ENCODE data around the gene TTLL1.
A peak's percentile ranks its signal among the peaks of the same experiment; 100 is the strongest.

Gene TTLL1

DNA sequence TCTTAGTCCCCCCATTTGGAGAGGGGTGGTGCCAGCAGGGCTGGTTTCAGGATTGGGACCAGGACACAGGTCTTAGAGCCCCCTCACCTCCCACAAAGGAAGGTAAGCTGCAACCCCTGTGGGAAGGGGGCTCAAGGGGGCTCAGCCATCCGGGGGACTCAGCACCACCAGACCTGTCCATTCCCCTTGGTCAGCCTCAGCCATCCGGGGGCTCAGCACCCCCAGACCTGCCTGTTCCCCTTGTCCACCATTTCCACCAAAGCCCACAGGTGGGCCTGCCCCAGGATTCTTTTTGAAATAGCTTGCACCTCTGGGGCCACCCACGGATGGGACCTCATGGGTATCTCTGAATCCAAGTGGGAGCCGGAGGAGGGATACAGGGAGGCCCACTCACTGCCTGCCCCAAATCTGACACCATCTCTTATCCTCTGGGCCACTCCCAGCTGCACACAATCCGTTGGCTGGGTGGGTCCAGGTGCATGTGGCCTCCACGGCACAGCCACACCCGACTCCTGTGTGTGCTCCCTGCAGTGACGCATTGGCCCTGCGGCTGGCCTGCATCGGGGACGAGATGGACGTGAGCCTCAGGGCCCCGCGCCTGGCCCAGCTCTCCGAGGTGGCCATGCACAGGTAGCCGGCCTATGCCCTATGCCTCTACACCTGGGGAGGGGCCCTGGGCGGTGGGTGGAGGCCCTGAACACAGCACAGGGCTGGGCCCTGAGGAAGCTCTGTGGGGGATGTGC lies 38.1 kb upstream of the TTLL1 start:
- Histone ChIP-seq H3K36me3 (ENCODE audit: control insufficient read depth, insufficient read depth, low read length) (peaks cover 13% of the 10 kb centered on the region; the same call in 1 of the 2 replicates), H3K4me3 (ENCODE audit: low read depth, low read length) (no peak overlapping the region), H3K27me3 (ENCODE audit: control insufficient read depth, insufficient read depth, low read length) (no peaks in the 10 kb centered on the region), H3K4me1 (ENCODE audit: control insufficient read depth, insufficient read depth, low read length) (peaks cover 9% of the 10 kb centered on the region; the same call in 1 of the 2 replicates), H3K9me3 (ENCODE audit: control insufficient read depth, insufficient read depth, low read length) (no peaks in the 10 kb centered on the region), H3K27ac (ENCODE audit: low read depth, low read length) (no peak overlapping the region), H3K9ac (ENCODE audit: low read depth, low read length) (no peak overlapping the region)

- H3K27ac ChIP-seq (ENCODE audit: low read depth, low read length), result no peak overlapping the region
- H3K27me3 ChIP-seq (ENCODE audit: control insufficient read depth, insufficient read depth, low read length), result no peaks in the 10 kb centered on the region
- H3K9ac ChIP-seq (ENCODE audit: low read depth, low read length), result no peak overlapping the region
- H3K4me3 ChIP-seq (ENCODE audit: low read depth, low read length), result no peak overlapping the region
- peaks cover 9% of the 10 kb centered on the region; the same call in 1 of the 2 replicates for H3K4me1 ChIP-seq (ENCODE audit: control insufficient read depth, insufficient read depth, low read length)
- H3K9me3 ChIP-seq (ENCODE audit: control insufficient read depth, insufficient read depth, low read length), result no peaks in the 10 kb centered on the region
- peaks cover 7% of the 10 kb centered on the region; the same call in 1 of the 2 replicates for H3K36me3 ChIP-seq (ENCODE audit: control insufficient read depth, insufficient read depth, low read length)
Measured at GRCh38 chr22:43126501-43127165, 37.4 kb upstream of the TTLL1 start.

DNA sequence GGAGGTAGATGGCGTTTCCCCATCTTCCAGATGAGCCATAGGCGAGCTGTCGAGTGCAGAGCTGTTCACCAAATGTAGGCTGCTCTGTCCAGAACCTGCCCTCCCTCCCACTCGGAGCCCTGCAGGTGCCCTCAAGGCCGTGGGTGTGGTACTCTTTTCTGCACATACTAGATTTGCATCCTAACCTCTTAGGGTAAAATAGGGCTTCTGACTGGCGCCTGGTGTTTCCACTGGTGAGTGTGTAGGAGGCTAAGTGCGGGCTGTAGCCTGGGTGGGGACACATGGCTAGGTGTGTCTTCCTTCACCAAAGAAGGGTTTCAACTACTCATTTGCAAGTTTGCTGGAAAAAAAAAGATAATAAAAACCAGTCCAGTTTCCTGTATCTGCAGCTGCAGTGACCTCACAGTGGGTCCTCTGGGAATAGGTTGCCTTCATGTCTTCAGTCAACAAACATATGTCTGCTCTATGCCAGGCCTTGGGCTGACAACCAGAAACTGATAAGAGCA lies 29.8 kb upstream of the TTLL1 start:
- no peaks in the 10 kb centered on the region for H3K27me3 ChIP-seq (ENCODE audit: control insufficient read depth, insufficient read depth, low read length)
- no peak overlapping the region for H3K9ac ChIP-seq (ENCODE audit: low read depth, low read length)
- no peaks in the 10 kb centered on the region for H3K36me3 ChIP-seq (ENCODE audit: control insufficient read depth, insufficient read depth, low read length)
- no peaks in the 10 kb centered on the region for H3K9me3 ChIP-seq (ENCODE audit: control insufficient read depth, insufficient read depth, low read length)
- H3K4me1 ChIP-seq (ENCODE audit: control insufficient read depth, insufficient read depth, low read length), result no peaks in the 10 kb centered on the region; the same call in 1 of the 2 replicates
- no peak overlapping the region for H3K27ac ChIP-seq (ENCODE audit: low read depth, low read length)
- H3K4me3 ChIP-seq (ENCODE audit: low read depth, low read length), result no peak overlapping the region

- Histone ChIP-seq H3K27ac (ENCODE audit: low read depth, low read length) (no peak overlapping the region), H3K36me3 (ENCODE audit: control insufficient read depth, insufficient read depth, low read length) (no peaks in the 10 kb centered on the region), H3K4me3 (ENCODE audit: low read depth, low read length) (no peak overlapping the region), H3K4me1 (ENCODE audit: control insufficient read depth, insufficient read depth, low read length) (no peaks in the 10 kb centered on the region; the same call in 1 of the 2 replicates), H3K9me3 (ENCODE audit: control insufficient read depth, insufficient read depth, low read length) (no peaks in the 10 kb centered on the region), H3K27me3 (ENCODE audit: control insufficient read depth, insufficient read depth, low read length) (0 out of 2 replicates have a peak, but pooled peaks cover 3% of the 10 kb centered on the region), H3K9ac (ENCODE audit: low read depth, low read length) (no peak overlapping the region)
Measured at GRCh38 chr22:43118024-43118849, 29.0 kb upstream of the TTLL1 start.

DNA sequence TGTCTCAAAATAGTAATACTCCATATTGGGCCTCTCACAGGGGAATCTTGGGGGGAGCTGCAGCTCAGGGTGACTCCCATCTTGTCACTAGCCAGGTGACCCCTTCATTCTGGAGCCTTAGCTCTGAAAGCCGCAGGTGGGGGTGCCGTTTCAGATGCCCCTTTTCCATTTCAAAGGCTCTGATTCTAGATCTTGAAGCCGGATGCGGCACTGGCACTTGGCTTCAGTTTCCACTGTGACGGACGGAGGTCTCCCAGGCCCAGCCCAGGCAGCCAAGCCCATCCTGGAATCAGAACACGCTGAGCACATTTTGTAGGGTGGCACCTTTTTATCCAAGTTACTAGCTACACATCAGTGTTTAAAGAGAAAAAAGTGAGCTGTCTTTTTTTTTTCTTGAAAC lies 27.7 kb upstream of the TTLL1 start:
- Histone ChIP-seq H3K9me3 (ENCODE audit: control insufficient read depth, insufficient read depth, low read length) (no peaks in the 10 kb centered on the region), H3K27ac (ENCODE audit: low read depth, low read length) (no peak overlapping the region), H3K27me3 (ENCODE audit: control insufficient read depth, insufficient read depth, low read length) (peaks cover 14% of the 10 kb centered on the region), H3K36me3 (ENCODE audit: control insufficient read depth, insufficient read depth, low read length) (no peaks in the 10 kb centered on the region), H3K4me3 (ENCODE audit: low read depth, low read length) (no peak overlapping the region), H3K9ac (ENCODE audit: low read depth, low read length) (no peak overlapping the region), H3K4me1 (ENCODE audit: control insufficient read depth, insufficient read depth, low read length) (no peaks in the 10 kb centered on the region; the same call in 1 of the 2 replicates)

DNA sequence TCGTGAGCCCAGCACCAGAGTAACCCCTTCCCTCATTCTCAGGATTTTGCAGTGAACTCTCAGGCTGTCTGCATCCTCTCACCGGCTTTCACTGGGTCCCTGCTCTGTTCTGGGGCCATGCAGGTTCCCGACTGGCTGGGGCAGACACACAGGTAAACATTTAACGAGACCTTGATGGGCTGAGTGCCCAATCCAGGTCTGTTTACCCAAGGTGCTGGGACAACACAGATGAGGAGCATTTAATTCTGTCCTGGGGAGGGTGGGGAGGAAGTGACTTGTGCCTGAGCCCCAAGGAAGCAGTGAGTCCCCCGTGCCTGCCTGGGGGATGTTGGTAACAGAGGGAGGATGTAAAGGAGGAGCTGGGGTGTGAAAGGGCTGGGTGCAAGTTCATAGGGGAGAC lies 25.8 kb upstream of the TTLL1 start:
- Histone ChIP-seq H3K9ac (ENCODE audit: low read depth, low read length) (no peak overlapping the region), H3K4me3 (ENCODE audit: low read depth, low read length) (no peak overlapping the region), H3K27ac (ENCODE audit: low read depth, low read length) (no peak overlapping the region), H3K9me3 (ENCODE audit: control insufficient read depth, insufficient read depth, low read length) (no peaks in the 10 kb centered on the region), H3K36me3 (ENCODE audit: control insufficient read depth, insufficient read depth, low read length) (no peaks in the 10 kb centered on the region), H3K4me1 (ENCODE audit: control insufficient read depth, insufficient read depth, low read length) (peaks cover 8% of the 10 kb centered on the region), H3K27me3 (ENCODE audit: control insufficient read depth, insufficient read depth, low read length) (peaks cover 31% of the 10 kb centered on the region)

- H3K4me1 ChIP-seq (ENCODE audit: control insufficient read depth, insufficient read depth, low read length), result peaks cover 8% of the 10 kb centered on the region
- H3K36me3 ChIP-seq (ENCODE audit: control insufficient read depth, insufficient read depth, low read length), result no peaks in the 10 kb centered on the region
- peaks cover 41% of the 10 kb centered on the region for H3K27me3 ChIP-seq (ENCODE audit: control insufficient read depth, insufficient read depth, low read length)
- H3K9me3 ChIP-seq (ENCODE audit: control insufficient read depth, insufficient read depth, low read length), result no peaks in the 10 kb centered on the region
- H3K4me3 ChIP-seq (ENCODE audit: low read depth, low read length), result no peak overlapping the region
- H3K9ac ChIP-seq (ENCODE audit: low read depth, low read length), result no peak overlapping the region
- no peak overlapping the region for H3K27ac ChIP-seq (ENCODE audit: low read depth, low read length)
Measured at GRCh38 chr22:43113526-43114251, 24.5 kb upstream of the TTLL1 start.

- no peak overlapping the region for H3K27ac ChIP-seq (ENCODE audit: low read depth, low read length)
- H3K36me3 ChIP-seq (ENCODE audit: control insufficient read depth, insufficient read depth, low read length), result no peaks in the 10 kb centered on the region
- H3K9me3 ChIP-seq (ENCODE audit: control insufficient read depth, insufficient read depth, low read length), result no peaks in the 10 kb centered on the region
- peak overlapping the region; percentile 69 for H3K4me3 ChIP-seq (ENCODE audit: low read depth, low read length)
- peak overlapping the region; percentile 42; the same call in 1 of the 2 replicates for H3K9ac ChIP-seq (ENCODE audit: low read depth, low read length)
- peaks cover 8% of the 10 kb centered on the region for H3K4me1 ChIP-seq (ENCODE audit: control insufficient read depth, insufficient read depth, low read length)
- peaks cover 41% of the 10 kb centered on the region for H3K27me3 ChIP-seq (ENCODE audit: control insufficient read depth, insufficient read depth, low read length)
Measured at GRCh38 chr22:43110927-43111623, 21.9 kb upstream of the TTLL1 start.

DNA sequence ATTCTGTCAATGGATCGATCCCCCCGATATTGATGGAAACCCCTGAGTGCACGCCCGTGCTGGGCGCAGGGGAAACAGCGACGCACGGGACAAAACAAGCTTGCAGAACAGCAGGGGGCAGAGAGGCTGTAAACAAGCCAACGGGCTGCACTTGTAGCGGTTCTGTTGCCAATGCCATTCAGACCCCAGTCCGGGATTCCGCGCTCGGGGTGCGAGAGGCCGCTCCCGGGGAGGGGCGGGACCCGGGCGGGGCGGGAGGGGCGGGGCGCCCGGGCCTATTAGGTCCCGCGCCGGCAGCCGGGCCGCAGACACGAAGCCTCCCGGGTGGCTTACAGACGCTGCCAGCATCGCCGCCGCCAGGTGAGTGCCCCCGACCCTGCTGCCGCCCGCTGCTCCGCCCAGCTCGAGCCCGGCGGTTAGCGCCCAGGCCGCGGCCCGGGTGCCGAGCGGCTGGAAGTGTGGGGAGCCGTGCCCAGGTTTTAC lies 21.3 kb upstream of the TTLL1 start, which contains the start of gene BIK:
BIK (plus strand) TSS at position 307 of the 483 bp plus-strand sequence. CDS start 13,273 bp downstream, outside the sequence.
- H3K27me3 ChIP-seq (ENCODE audit: control insufficient read depth, insufficient read depth, low read length), result peaks cover 41% of the 10 kb centered on the region
- peak within 1 kb of the TSS; percentile 42; the same call in 1 of the 2 replicates for H3K9ac ChIP-seq (ENCODE audit: low read depth, low read length)
- H3K27ac ChIP-seq (ENCODE audit: low read depth, low read length), result peak within 1 kb of the TSS; percentile 43
- peak within 1 kb of the TSS; percentile 69 for H3K4me3 ChIP-seq (ENCODE audit: low read depth, low read length)
- H3K4me1 ChIP-seq (ENCODE audit: control insufficient read depth, insufficient read depth, low read length), result peaks cover 8% of the 10 kb centered on the region
- H3K36me3 ChIP-seq (ENCODE audit: control insufficient read depth, insufficient read depth, low read length), result no peaks in the 10 kb centered on the region
- H3K9me3 ChIP-seq (ENCODE audit: control insufficient read depth, insufficient read depth, low read length), result no peaks in the 10 kb centered on the region

All from HUES48 (cell line).